ENCODE measurements around the gene SEPTIN12.

Gene SEPTIN12

DNA sequence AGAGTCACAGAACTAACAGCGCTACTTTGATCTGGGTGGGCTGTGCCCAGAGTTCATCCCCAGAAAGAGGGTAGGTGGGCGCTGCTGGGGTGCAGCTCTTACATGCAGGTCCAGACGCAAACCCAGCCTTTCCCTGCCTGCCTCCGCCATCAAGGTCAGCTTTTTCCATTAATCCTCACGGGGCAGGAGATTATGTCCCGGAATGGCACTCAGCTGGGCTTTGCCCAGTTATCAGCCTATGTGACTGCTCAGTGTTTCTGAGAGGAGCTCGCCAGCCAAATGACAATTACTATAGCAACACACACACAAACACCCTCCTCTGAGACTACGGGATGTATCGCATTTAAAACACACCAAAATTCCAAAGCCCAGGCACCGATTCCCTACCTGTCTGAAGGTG, 38.8 kb upstream of the SEPTIN12 start:
- no peak for ATAC-seq
- TF ChIP-seq ZFP3 (CRISPR knock-in tag; IDR thresholded peaks at IDR 0.05) (no peak), ZC3H10 (CRISPR knock-in tag; IDR thresholded peaks at IDR 0.05) (no peak), PPARA (CRISPR knock-in tag; IDR thresholded peaks at IDR 0.05; ENCODE audit: borderline replicate concordance) (no peak), CSDC2 (CRISPR knock-in tag; IDR thresholded peaks at IDR 0.05) (no peak), ZNF565 (CRISPR knock-in tag; conservative IDR thresholded peaks at IDR 0.05; ENCODE audit: low read depth) (no peak), ZFP30 (CRISPR knock-in tag; IDR thresholded peaks at IDR 0.05) (no peak), POU6F1 (CRISPR knock-in tag; IDR thresholded peaks at IDR 0.05; ENCODE audit: borderline replicate concordance, low read depth) (no peak), ARNTL (CRISPR knock-in tag; IDR thresholded peaks at IDR 0.05; ENCODE audit: borderline replicate concordance, low read depth) (no peak), CREB5 (CRISPR knock-in tag; IDR thresholded peaks at IDR 0.05; ENCODE audit: low read depth) (no peak), ZNF70 (CRISPR knock-in tag; IDR thresholded peaks at IDR 0.05) (no peak), OSR1 (CRISPR knock-in tag; IDR thresholded peaks at IDR 0.05) (no peak)
- TF ChIP-seq, protein P1, sequence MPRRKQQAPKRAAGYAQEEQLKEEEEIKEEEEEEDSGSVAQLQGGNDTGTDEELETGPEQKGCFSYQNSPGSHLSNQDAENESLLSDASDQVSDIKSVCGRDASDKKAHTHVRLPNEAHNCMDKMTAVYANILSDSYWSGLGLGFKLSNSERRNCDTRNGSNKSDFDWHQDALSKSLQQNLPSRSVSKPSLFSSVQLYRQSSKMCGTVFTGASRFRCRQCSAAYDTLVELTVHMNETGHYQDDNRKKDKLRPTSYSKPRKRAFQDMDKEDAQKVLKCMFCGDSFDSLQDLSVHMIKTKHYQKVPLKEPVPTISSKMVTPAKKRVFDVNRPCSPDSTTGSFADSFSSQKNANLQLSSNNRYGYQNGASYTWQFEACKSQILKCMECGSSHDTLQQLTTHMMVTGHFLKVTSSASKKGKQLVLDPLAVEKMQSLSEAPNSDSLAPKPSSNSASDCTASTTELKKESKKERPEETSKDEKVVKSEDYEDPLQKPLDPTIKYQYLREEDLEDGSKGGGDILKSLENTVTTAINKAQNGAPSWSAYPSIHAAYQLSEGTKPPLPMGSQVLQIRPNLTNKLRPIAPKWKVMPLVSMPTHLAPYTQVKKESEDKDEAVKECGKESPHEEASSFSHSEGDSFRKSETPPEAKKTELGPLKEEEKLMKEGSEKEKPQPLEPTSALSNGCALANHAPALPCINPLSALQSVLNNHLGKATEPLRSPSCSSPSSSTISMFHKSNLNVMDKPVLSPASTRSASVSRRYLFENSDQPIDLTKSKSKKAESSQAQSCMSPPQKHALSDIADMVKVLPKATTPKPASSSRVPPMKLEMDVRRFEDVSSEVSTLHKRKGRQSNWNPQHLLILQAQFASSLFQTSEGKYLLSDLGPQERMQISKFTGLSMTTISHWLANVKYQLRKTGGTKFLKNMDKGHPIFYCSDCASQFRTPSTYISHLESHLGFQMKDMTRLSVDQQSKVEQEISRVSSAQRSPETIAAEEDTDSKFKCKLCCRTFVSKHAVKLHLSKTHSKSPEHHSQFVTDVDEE (CRISPR knock-in tag; IDR thresholded peaks at IDR 0.05), result no peak

GRCh38 chr16:4826526-4826925, 38.4 kb upstream of the SEPTIN12 start:
- no peak for TF ChIP-seq ZNF565 (CRISPR knock-in tag; conservative IDR thresholded peaks at IDR 0.05; ENCODE audit: low read depth)
- TF ChIP-seq CREB5 (CRISPR knock-in tag; IDR thresholded peaks at IDR 0.05; ENCODE audit: low read depth), result no peak
- TF ChIP-seq TCF4 (CRISPR knock-in tag; IDR thresholded peaks at IDR 0.05; ENCODE audit: borderline replicate concordance), result no peak
- no peak for TF ChIP-seq RARB (CRISPR knock-in tag; IDR thresholded peaks at IDR 0.05)
- no peak for TF ChIP-seq SNAI2 (CRISPR knock-in tag; IDR thresholded peaks at IDR 0.05)
- TF ChIP-seq BACH2 (CRISPR knock-in tag; IDR thresholded peaks at IDR 0.05; ENCODE audit: borderline replicate concordance), result no peak
- TF ChIP-seq ZNF70 (CRISPR knock-in tag; IDR thresholded peaks at IDR 0.05), result no peak
- no peak for TF ChIP-seq GLIS3 (CRISPR knock-in tag; IDR thresholded peaks at IDR 0.05)
- TF ChIP-seq PATZ1 (CRISPR knock-in tag; IDR thresholded peaks at IDR 0.05; ENCODE audit: borderline replicate concordance), result no peak
- no peak for TF ChIP-seq ARNTL (CRISPR knock-in tag; IDR thresholded peaks at IDR 0.05; ENCODE audit: borderline replicate concordance, low read depth)
- no peak for TF ChIP-seq CSRNP3 (CRISPR knock-in tag; IDR thresholded peaks at IDR 0.05)
- no peak for TF ChIP-seq ESRRG (CRISPR knock-in tag; IDR thresholded peaks at IDR 0.05)
- TF ChIP-seq ZFP30 (CRISPR knock-in tag; IDR thresholded peaks at IDR 0.05), result no peak
- TF ChIP-seq POU6F1 (CRISPR knock-in tag; IDR thresholded peaks at IDR 0.05; ENCODE audit: borderline replicate concordance, low read depth), result no peak
- TF ChIP-seq TOX (CRISPR knock-in tag; IDR thresholded peaks at IDR 0.05; ENCODE audit: borderline replicate concordance), result no peak
- no peak for TF ChIP-seq ZC3H10 (CRISPR knock-in tag; IDR thresholded peaks at IDR 0.05)
- ATAC-seq, result no peak
